Endothelial cell of umbilical vein (primary cell): ENCODE measurements around the gene LTBP2.

Experiments used
- EZH2 ChIP-seq: IDR thresholded peaks from 2 replicates; pipeline ENCODE4 v1.6.1; 2012; ENCODE audit warnings: borderline replicate concordance, low read depth, mild to moderate bottlenecking, moderate library complexity, low read length, inconsistent platforms; ENCODE audit not compliant: severe bottlenecking
- GATA2 ChIP-seq: IDR thresholded peaks from 2 replicates; pipeline ENCODE4 v1.7.0; 2011; ENCODE audit warnings: low read depth, mild to moderate bottlenecking, moderate library complexity, mixed read lengths, low read length; ENCODE audit not compliant: insufficient read length, insufficient read depth
- JUN ChIP-seq: IDR thresholded peaks from 2 replicates; pipeline ENCODE4 v1.6.1; 2011; ENCODE audit warnings: borderline replicate concordance, low read depth; ENCODE audit not compliant: insufficient read length, insufficient read depth
- MYC ChIP-seq: IDR thresholded peaks from one replicate; pipeline ENCODE4 v1.6.1; 2011; ENCODE audit warnings: mild to moderate bottlenecking, low read depth, low read length
- POLR2A ChIP-seq: IDR thresholded peaks from 2 replicates; pipeline ENCODE4 v1.6.1; 2012; ENCODE audit warnings: low read depth, mild to moderate bottlenecking, control low read depth, low read length
- POLR2AphosphoS5 ChIP-seq: IDR thresholded peaks from 2 replicates; pipeline ENCODE4 v1.6.1; 2012; ENCODE audit warnings: low read depth, mild to moderate bottlenecking, control low read depth, low read length, moderate library complexity; ENCODE audit not compliant: insufficient read depth
- TF ChIP-seq, protein P1 (sequence below), 2 donors: IDR thresholded peaks; 1 replicate in 1 of 2; 2 replicates in 1 of 2; pipeline ENCODE4 v1.5.1; 2011; ENCODE audit warnings: low read length in 2 of 2, mild to moderate bottlenecking in 2 of 2, moderate library complexity in 2 of 2, control low read depth in 1 of 2, inconsistent platforms in 1 of 2, low read depth in 1 of 2; ENCODE audit not compliant: insufficient read depth in 1 of 2; ENCODE audit errors: extremely low read depth in 1 of 2
- TF ChIP-seq, protein P2 (sequence below): IDR thresholded peaks from 2 replicates; pipeline ENCODE4 v1.6.1; 2011; ENCODE audit not compliant: insufficient read depth, insufficient read length

DNA sequence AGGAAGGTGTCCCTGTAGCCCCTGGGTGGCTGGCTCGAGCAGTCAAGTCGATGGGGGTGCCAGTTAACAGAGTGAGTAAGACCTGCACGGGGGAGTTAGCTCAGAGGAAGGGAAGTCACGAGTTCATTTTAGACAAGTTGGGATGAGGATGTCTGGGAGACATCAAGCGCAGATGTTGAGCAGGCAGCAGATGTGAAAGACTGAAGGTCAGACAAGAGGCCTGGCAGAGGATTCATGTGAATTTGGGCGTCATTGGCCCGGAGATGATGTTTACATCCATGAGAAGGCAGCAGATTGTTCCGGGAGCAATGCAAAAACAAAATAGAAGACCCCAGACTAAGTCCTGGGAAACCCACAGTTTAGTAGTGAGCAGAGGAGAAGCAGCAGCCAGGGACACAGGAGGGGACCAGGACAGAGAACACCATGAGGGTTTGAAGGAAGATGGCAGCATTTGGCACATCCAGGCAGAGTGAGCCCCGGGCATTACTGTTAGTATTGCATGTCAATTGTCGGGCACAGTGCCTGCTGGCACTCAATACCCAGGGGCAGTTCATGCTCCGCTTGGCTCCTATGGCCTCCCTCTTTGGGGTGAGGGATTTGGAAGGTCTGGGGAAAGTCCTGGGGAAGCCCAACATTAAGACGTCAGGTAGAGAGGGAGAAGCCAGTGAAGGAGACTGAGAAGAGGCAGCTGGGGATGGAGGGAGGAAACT lies 15.1 kb downstream of the LTBP2 start:
- TF ChIP-seq EZH2 (no peak), POLR2AphosphoS5 (no peak), MYC (no peak), POLR2A (no peak), JUN (no peak), GATA2 (no peak)
- TF ChIP-seq, protein P1, sequence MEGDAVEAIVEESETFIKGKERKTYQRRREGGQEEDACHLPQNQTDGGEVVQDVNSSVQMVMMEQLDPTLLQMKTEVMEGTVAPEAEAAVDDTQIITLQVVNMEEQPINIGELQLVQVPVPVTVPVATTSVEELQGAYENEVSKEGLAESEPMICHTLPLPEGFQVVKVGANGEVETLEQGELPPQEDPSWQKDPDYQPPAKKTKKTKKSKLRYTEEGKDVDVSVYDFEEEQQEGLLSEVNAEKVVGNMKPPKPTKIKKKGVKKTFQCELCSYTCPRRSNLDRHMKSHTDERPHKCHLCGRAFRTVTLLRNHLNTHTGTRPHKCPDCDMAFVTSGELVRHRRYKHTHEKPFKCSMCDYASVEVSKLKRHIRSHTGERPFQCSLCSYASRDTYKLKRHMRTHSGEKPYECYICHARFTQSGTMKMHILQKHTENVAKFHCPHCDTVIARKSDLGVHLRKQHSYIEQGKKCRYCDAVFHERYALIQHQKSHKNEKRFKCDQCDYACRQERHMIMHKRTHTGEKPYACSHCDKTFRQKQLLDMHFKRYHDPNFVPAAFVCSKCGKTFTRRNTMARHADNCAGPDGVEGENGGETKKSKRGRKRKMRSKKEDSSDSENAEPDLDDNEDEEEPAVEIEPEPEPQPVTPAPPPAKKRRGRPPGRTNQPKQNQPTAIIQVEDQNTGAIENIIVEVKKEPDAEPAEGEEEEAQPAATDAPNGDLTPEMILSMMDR (IDR thresholded peaks at IDR 0.05; ENCODE audit: extremely low read depth in 1 of 2, insufficient read depth in 1 of 2, low read depth in 1 of 2, low read length in 2 of 2), result no peak
- TF ChIP-seq, protein P2, sequence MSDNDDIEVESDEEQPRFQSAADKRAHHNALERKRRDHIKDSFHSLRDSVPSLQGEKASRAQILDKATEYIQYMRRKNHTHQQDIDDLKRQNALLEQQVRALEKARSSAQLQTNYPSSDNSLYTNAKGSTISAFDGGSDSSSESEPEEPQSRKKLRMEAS, result no peak
